Subcutaneous adipose tissue (tissue), 4 donors: ENCODE measurements around the gene TMEM143. TPM values are rescaled to one million over a fixed set of nuclear protein-coding genes. Genes with fewer than 3 reads are reported as not detected.

Experiments used
- total RNA-seq, 4 donors: library from RNA; depleted of rRNA; stranded (reverse); fragments of >200 nt; gene quantifications; one replicate each; pipeline ENCODE4 v1.1.0, GENCODE V29; 2016
- TF ChIP-seq, protein P1 (sequence below): fragments of 450-650 bp; IDR thresholded peaks from one replicate; pipeline ENCODE4 v1.5.1; 2016; ENCODE audit warnings: low read depth, mild to moderate bottlenecking, control low read depth, antibody characterized with exemption, moderate library complexity

TMEM143 gene
- total RNA-seq, 4 donors from 2014 or later = 4.8 to 16.0 (median 7.0) TPM

DNA sequence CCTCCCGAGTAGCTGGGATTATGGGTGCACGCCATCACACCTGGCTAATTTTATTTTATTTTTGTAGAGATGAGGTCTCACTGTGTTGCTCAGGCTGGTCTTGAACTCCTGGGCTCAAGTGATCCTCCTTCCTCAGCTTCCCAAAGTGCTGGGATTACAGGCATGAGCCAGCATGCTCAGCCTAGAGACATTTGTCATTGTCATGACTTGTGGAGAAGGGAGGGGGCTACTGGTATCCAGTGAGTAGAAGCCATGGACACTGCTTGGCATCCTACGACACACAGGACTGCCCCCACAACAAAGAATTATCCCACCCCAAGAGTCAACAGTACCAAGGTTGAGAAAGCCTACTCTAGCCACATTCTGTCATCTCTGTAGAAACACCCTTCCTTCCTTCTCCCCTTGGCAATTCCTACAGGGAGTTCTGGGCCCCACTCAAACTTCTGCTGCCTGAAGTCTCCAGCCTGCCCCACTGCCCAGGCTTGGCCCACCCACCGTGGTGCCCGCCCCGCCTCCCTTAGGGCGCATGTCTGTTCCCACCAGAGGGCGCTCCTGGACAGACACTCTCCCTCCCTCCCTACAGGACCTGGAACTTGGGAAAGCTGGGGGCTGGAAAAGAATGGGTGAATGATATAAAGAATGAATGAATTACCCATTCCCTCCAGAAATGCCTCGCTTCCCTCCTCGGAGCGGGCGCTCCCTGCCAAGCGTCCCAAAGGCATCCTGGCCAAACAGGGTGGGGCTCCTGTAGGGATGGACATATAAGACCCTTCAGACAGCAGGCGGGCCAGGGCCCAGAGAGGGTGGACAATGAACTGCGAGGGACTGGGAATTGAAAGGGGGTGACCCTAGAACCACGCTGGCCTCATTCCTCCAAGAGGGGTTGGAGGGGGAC lies 43.8 kb downstream of the TMEM143 start:
- TF ChIP-seq, protein P1, sequence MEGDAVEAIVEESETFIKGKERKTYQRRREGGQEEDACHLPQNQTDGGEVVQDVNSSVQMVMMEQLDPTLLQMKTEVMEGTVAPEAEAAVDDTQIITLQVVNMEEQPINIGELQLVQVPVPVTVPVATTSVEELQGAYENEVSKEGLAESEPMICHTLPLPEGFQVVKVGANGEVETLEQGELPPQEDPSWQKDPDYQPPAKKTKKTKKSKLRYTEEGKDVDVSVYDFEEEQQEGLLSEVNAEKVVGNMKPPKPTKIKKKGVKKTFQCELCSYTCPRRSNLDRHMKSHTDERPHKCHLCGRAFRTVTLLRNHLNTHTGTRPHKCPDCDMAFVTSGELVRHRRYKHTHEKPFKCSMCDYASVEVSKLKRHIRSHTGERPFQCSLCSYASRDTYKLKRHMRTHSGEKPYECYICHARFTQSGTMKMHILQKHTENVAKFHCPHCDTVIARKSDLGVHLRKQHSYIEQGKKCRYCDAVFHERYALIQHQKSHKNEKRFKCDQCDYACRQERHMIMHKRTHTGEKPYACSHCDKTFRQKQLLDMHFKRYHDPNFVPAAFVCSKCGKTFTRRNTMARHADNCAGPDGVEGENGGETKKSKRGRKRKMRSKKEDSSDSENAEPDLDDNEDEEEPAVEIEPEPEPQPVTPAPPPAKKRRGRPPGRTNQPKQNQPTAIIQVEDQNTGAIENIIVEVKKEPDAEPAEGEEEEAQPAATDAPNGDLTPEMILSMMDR = no peak

DNA sequence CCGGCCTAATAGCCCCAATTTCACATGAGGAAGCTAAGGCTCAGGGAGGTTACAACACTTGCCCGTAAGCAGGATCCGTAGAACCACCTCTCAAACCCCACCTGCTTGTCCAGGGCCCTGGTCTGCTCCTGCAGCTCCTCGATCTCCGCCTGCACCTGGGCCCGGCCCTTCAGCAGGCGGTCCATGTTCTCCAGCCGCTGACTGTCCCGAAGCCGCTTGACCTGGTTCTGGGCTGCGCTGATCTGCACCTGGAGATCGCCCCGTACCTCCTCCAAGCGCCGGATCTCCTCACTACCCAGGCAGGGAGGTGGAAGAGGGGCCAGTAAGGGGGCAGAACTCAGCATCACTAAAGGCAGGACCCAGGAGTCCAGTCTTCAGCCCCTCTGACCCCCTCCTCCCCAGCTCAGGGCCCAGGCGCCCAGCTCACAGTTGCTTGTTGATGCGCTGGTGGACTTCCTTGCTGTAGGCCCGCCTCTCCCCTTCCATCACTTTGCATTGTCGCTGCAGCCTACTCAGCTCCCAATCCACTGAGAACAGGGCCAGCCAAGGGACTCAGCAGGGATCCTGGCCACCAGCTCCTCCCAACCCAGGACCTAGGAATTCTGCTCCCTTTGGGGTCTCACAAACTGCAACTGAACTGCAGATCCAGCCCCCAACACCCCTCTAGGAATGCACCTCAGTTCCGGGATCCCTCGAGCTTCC lies 45.3 kb downstream of the TMEM143 start:
- TF ChIP-seq, protein P1 = no peak

DNA sequence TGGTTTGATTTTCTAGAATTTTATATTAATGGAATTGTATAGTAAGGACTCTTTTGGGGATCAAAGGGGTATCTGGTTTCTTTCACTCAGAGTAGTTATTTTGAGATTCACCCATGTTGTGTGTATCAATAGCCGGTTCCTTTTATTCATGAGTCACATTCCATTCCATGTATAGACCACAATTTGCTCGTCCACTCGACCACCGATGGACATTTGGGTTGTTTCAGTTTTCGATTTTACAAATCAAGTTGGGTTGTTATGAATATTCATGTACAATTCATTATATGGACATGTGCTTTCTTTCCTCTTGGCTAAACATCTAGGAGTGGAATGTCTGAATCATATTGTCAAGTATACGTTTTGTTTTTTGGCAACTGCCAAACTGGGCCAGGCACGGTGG lies 48.0 kb downstream of the TMEM143 start:
- TF ChIP-seq, protein P1 = no peak

DNA sequence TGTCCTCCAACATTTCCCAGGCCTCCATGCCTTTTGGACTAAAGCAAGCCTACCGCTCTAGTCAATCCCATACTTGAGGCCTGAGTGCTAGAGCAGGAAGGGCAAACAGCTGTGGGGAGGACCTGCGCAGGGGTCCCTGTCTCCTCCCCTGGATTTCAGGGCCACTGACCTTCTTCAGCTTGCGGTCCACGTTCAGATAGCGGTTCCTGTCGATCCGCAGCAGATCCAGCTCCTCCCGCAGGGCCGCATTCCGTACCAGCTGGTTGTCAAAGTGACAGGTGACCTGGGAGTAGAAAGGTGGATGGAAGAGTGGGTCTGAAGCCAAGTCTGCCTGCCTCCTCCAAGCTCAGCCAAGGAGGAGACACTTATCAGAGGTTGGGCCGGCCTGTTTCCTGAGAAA lies 52.4 kb downstream of the TMEM143 start:
- TF ChIP-seq, protein P1 = no peak

DNA sequence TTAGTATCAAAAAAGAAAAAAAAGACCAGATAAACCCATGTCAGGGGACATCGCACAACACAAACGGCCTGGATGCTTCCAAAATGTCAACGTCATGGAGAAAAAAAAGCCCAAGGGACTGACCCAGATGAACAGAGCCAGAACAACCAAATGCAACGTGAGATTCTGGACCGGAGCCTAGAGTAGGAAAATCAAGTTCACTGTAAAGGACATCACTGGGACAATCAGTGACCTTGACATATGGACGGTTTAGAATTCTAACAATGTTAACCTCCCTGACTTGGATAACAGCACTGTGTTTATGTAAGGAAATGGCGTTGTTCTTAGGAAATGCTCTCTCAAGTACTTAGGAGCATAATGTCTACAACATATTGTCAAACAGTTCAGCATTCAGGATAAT lies 53.5 kb downstream of the TMEM143 start:
- TF ChIP-seq, protein P1 = no peak

DNA sequence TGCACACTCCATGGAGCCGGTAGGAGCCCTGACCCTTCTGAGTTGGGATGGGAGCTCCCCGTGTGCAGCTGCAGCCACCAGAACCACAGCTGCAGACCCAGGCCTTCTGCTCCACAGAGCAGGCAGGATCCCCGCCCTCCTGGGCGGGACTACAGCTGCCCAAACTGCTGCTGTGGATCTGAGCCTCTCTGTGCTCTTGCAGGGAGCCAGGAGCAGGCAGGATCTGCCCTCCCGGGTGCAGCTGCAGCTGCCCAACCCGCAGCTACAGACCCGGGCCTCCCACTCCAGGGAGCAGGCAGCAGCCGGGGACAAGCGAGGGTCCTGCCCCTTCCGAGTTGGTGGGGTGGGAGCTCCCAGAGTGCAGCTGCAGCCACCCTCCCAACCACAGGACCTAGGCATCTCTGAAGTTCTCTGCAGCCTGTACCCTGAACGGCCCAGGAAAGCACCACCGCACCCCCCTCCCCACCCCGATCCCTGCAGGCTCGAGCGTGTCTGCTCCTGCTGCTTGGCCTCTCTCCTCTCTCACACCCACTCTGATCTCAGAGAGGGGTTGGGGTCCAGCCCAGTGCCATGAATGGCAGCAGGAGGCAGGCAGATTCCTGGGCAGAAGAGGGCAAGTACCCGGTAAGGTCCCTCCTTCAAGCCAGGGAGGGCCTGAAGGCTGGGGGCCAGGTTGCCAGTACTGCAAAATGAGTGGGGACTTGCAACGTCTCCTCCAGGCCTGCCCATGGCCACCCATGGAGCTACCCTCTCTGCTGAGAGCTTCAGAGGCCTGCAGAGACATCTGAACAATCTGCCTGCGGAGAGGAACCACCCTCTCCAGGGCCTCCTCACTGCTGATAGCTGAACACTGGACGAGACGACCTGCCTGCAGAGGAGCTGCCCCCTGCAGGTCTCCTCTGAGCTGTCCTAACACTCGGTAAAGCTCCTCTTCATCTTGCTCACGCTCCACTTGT lies 54.8 kb downstream of the TMEM143 start:
- TF ChIP-seq, protein P1 = no peak
